Upper lobe of right lung (tissue), 1 donor: ENCODE measurements around the gene U2AF1L4. TPM values are rescaled to one million over a fixed set of nuclear protein-coding genes. Genes with fewer than 3 reads are reported as not detected.

Experiments
- ATAC-seq: fragments of 200-7000 bp; cut with Tn5 transposase; one replicate; pipeline ENCODE4 v1.9.1; 2020; ENCODE audit warnings: mild to moderate bottlenecking, moderate library complexity
- DNase-seq: peaks from one replicate; pipeline ENCODE4 v3.0.0-alpha.2; 2020
- H3K27ac ChIP-seq: fragments of 200-600 bp; one replicate; pipeline ENCODE4 v1.8.0; 2022
- H3K27me3 ChIP-seq: fragments of 200-600 bp; one replicate; pipeline ENCODE4 v1.8.0; 2022; ENCODE audit warnings: mild to moderate bottlenecking
- H3K36me3 ChIP-seq: fragments of 200-600 bp; one replicate; pipeline ENCODE4 v1.8.0; 2022
- H3K4me1 ChIP-seq: fragments of 200-600 bp; one replicate; pipeline ENCODE4 v1.8.0; 2022
- H3K4me3 ChIP-seq: fragments of 200-600 bp; one replicate; pipeline ENCODE4 v1.8.0; 2022; ENCODE audit warnings: mild to moderate bottlenecking
- H3K9me3 ChIP-seq: fragments of 200-600 bp; one replicate; pipeline ENCODE4 v1.8.0; 2022
- intact Hi-C: fragments of 100-400 bp; cut with DNase I; formaldehyde crosslinking; loops from one replicate; pipeline ENCODE4 v1.11.0; 2022
- total RNA-seq: library from RNA; stranded (reverse); fragmentation: NEBNext Ultra II Directional; extraction: Animal tissue kit (Norgen Biotek cat#: 25700); gene quantifications from one replicate; pipeline ENCODE4 v1.2.1, GENCODE V29; 2021
- TF ChIP-seq, protein P1 (sequence below): fragments of 200-600 bp; IDR thresholded peaks from one replicate; pipeline ENCODE4 v1.8.0; 2022; ENCODE audit warnings: antibody characterized with exemption
- donor health status: DM: no; HTN: yes; CAD: no; lungs with severe emphysema.

The U2AF1L4 gene
- total RNA-seq, 1 donor from 2014 or later, result 26.3 TPM

DNA sequence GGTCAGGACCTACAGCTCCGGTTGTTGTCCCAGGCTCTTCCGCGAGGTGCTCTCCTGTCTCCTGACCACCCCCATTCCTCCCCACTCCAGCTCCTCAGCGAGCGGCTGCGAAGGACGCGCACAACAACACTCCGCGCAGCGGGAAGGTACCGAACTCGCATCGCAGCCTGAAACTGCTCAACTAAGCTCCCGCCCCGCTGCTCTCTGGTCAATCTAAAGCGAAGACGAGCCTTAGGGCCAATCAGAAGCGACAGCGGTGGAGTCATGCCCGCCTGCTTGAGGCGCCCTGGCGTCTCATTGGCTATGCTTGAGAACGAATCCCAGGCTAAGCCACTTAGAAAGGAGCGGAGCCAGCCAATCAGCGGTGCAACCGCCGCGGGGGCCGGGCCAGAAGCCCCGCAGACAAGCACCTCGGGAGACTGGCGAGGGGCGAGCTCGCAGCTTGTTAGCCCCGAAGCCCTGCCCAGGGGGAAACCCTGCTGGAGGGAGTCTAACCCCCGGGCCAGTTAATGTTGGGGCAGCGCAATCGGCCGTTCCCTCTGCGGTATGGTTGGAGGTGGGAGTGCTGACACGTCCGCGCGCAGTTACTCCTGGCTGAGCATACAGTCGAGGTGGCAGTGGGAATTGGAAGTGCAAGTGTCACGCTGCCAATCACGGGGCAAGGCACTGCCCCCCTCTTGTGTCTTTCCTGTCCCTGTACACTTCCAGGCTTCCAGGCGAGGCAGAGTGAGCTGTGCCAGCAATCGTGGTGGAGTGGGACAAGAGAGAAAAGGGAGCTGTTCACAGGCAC lies 42.8 kb downstream of the U2AF1L4 start:
- ATAC-seq, result peak; percentile 99
- intact Hi-C loops, result no loop called here
- H3K4me3 ChIP-seq, result peak overlapping the region; percentile 73

DNA sequence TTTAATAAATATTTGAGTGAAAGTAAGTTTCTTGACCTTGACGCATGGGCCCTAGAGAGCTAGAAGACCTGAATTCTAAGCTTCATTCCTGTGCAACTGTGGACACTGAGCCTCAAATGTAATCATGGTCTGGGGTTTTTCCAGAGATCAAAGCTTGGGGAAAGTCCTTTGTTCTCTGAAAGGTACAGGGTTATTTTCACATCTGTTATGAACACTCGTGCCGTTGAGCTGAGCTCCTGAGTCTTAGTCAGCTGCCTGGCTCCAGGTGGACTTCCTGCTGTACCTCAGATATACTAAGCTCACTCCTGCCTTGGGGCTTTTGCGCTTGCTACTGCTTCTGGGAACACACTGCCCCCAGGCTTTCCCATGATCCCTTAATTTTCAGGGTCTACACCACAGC lies 48.4 kb downstream of the U2AF1L4 start:
- Histone ChIP-seq H3K27me3 (no peaks in the 10 kb centered on the region), H3K4me3 (no peak overlapping the region), H3K36me3 (no peaks in the 10 kb centered on the region), H3K9me3 (no peaks in the 10 kb centered on the region), H3K4me1 (peaks cover 1% of the 10 kb centered on the region), H3K27ac (no peak overlapping the region)
- ATAC-seq (no peak), DNase-seq (no peak)
- intact Hi-C loops, result no loop called here
- TF ChIP-seq, protein P1, sequence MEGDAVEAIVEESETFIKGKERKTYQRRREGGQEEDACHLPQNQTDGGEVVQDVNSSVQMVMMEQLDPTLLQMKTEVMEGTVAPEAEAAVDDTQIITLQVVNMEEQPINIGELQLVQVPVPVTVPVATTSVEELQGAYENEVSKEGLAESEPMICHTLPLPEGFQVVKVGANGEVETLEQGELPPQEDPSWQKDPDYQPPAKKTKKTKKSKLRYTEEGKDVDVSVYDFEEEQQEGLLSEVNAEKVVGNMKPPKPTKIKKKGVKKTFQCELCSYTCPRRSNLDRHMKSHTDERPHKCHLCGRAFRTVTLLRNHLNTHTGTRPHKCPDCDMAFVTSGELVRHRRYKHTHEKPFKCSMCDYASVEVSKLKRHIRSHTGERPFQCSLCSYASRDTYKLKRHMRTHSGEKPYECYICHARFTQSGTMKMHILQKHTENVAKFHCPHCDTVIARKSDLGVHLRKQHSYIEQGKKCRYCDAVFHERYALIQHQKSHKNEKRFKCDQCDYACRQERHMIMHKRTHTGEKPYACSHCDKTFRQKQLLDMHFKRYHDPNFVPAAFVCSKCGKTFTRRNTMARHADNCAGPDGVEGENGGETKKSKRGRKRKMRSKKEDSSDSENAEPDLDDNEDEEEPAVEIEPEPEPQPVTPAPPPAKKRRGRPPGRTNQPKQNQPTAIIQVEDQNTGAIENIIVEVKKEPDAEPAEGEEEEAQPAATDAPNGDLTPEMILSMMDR, result no peak

More for the DNA sequence above, 42.8 kb downstream of the U2AF1L4 start:
- TF ChIP-seq, protein P1, result no peak
- peak overlapping the region; percentile 58 for H3K27ac ChIP-seq
- no peaks in the 10 kb centered on the region for H3K9me3 ChIP-seq
- no peaks in the 10 kb centered on the region for H3K27me3 ChIP-seq
- no peaks in the 10 kb centered on the region for H3K36me3 ChIP-seq
- peaks cover 12% of the 10 kb centered on the region for H3K4me1 ChIP-seq
- peak; percentile 96 for DNase-seq

DNA sequence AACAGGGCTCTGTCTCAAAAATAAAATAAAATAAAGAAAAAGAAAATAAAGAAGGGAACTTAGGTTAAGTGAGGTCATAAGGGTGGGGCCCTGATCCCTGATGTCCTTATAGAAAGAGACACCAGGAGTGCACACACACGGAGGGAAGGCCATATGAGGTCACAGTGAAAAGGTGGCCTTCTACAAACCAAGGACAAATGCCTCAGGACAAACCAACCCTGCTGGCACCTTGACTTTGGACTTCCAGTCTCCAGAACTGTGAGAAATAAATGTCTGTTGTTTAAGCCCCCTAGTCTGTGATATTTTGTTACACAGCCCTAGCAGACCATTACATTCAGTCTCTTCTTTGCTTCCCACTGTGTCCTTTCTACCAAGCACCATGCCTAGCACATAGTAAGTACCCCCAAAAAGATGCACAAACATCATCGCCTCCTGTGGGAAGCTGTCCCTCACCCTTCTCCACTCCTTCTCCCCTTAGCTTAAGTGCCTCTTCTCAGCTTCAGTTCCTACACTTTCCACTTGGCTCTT lies 49.3 kb downstream of the U2AF1L4 start:
- no peaks in the 10 kb centered on the region for H3K36me3 ChIP-seq
- DNase-seq, result no peak
- H3K27me3 ChIP-seq, result no peaks in the 10 kb centered on the region
- ATAC-seq, result no peak
- TF ChIP-seq, protein P1, result no peak
- no peak overlapping the region for H3K4me3 ChIP-seq
- H3K4me1 ChIP-seq, result no peaks in the 10 kb centered on the region
- no peak overlapping the region for H3K27ac ChIP-seq
- no peaks in the 10 kb centered on the region for H3K9me3 ChIP-seq
- intact Hi-C loops, result no loop called here

DNA sequence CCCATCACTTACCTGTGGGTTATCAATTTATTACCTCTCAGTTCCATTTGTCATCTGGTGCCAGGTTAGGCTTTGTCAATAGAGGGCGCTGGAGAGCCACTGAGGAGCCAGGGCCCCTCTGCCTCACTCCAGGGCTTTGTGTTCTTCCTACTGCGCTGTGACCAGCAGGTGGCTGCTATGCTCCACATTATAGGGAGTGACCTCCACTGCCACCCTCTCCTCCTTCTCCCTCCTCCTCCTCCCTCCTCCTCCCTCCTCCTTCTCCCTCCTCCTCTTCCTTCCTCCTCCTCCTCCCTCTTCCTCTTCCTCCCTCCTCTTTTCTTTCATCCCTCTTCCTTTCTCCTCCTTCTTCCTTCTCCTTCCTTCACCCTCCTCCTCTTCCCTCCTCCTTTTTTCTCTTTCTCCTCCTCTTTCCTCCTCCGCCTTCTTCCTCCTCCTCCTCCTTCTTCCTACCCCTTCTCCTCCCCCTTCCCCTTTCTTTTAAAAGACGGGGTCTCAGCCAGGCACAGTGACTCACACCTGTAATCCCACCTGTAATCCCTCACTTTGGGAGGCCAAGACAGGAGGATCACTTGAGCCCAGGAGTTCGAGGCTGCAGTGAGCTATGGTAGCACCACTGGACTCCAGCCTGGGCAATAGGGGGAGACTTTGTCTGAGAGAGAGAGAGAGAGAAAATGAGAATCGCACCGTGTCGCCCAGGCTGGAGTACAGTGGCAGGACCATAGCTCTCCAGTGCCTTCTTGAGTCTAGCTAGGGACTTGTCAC lies 51.2 kb downstream of the U2AF1L4 start:
- no peaks in the 10 kb centered on the region for H3K36me3 ChIP-seq
- H3K4me1 ChIP-seq, result no peaks in the 10 kb centered on the region
- ATAC-seq, result peak; percentile 100
- no peaks in the 10 kb centered on the region for H3K27me3 ChIP-seq
- peak; percentile 89 for DNase-seq
- TF ChIP-seq, protein P1, result peak; percentile 96
- no peak overlapping the region for H3K4me3 ChIP-seq
- H3K9me3 ChIP-seq, result no peaks in the 10 kb centered on the region
- no peak overlapping the region for H3K27ac ChIP-seq
- intact Hi-C loops, result no loop called here

DNA sequence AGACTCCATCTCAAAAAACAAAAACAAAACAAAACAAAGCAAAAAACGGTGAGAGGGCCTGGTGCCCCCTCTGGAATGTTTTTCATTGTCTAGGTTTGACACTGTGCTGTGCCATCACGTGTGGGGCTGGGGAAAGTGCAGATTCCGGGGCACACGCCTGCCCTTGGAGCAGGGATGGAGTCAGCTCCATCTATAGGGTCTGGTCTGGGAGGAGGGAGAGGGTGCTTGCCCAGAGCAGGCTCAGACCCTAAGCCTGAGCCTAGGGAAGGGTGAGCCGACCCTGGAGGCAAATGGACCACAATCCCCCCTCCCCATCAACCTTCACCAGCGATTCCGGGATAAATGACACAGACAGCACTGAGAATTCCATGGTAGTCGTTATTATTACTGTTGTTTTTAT lies 51.8 kb downstream of the U2AF1L4 start:
- intact Hi-C loops, result no loop called here
- H3K36me3 ChIP-seq, result no peaks in the 10 kb centered on the region
- no peaks in the 10 kb centered on the region for H3K27me3 ChIP-seq
- H3K4me1 ChIP-seq, result no peaks in the 10 kb centered on the region
- DNase-seq (no peak), ATAC-seq (no peak)
- H3K27ac ChIP-seq, result no peak overlapping the region
- H3K9me3 ChIP-seq, result no peaks in the 10 kb centered on the region
- H3K4me3 ChIP-seq, result no peak overlapping the region
- TF ChIP-seq, protein P1, result no peak

Other genes with a start within 250 kb of the U2AF1L4 start
- gene DMKN, start 231.8 kb downstream of the U2AF1L4 start, total RNA-seq, result 79.8 TPM
- not detected for gene SBSN, start 217.1 kb downstream of the U2AF1L4 start, total RNA-seq
- not detected for gene GAPDHS, start 212.0 kb downstream of the U2AF1L4 start, total RNA-seq
- 77.7 TPM for gene TMEM147, start 199.8 kb downstream of the U2AF1L4 start, total RNA-seq
- gene ATP4A, start 181.8 kb downstream of the U2AF1L4 start, total RNA-seq, result not detected
- gene PMIS2, start 159.2 kb downstream of the U2AF1L4 start, total RNA-seq, result not detected
- gene HAUS5, start 132.7 kb downstream of the U2AF1L4 start, total RNA-seq, result 8.9 TPM
- 64.5 TPM for gene RBM42, start 116.4 kb downstream of the U2AF1L4 start, total RNA-seq
- gene ETV2, start 103.7 kb downstream of the U2AF1L4 start, total RNA-seq, result 0.72 TPM
- 226 TPM for gene COX6B1, start 97.1 kb downstream of the U2AF1L4 start, total RNA-seq
- not detected for gene UPK1A, start 78.9 kb downstream of the U2AF1L4 start, total RNA-seq
- gene ZBTB32, start 40.9 kb downstream of the U2AF1L4 start, total RNA-seq, result 0.23 TPM
- gene KMT2B, start 27.4 kb downstream of the U2AF1L4 start, total RNA-seq, result 36.6 TPM
- gene IGFLR1, start 3.0 kb downstream of the U2AF1L4 start, total RNA-seq, result 16.9 TPM
- gene PSENEN, start 233 bp upstream of the U2AF1L4 start, total RNA-seq, result 51.0 TPM
- gene LIN37, start 3.2 kb upstream of the U2AF1L4 start, total RNA-seq, result 11.3 TPM
- gene HSPB6, start 11.6 kb upstream of the U2AF1L4 start, total RNA-seq, result 41.3 TPM
- 18.2 TPM for gene PROSER3, start 12.8 kb upstream of the U2AF1L4 start, total RNA-seq
- 6.8 TPM for gene ARHGAP33, start 30.1 kb upstream of the U2AF1L4 start, total RNA-seq
- not detected for gene PRODH2, start 67.4 kb upstream of the U2AF1L4 start, total RNA-seq
- not detected for gene NPHS1, start 107.1 kb upstream of the U2AF1L4 start, total RNA-seq
- not detected for gene KIRREL2, start 111.5 kb upstream of the U2AF1L4 start, total RNA-seq
- gene APLP1, start 123.2 kb upstream of the U2AF1L4 start, total RNA-seq, result 7.0 TPM
- 19.5 TPM for gene NFKBID, start 155.1 kb upstream of the U2AF1L4 start, total RNA-seq
- 44.0 TPM for gene HCST, start 157.1 kb upstream of the U2AF1L4 start, total RNA-seq
- gene TYROBP, start 162.9 kb upstream of the U2AF1L4 start, total RNA-seq, result 367 TPM
- 10.5 TPM for gene LRFN3, start 191.0 kb upstream of the U2AF1L4 start, total RNA-seq
- gene SDHAF1, start 249.8 kb upstream of the U2AF1L4 start, total RNA-seq, result 14.2 TPM